Caco-2 (cell line): ENCODE results near the gene TSPYL4. TPM values are rescaled to one million over a fixed set of nuclear protein-coding genes. Genes with fewer than 3 reads are reported as not detected.

Source experiments
- BruUV-seq: library from RNA; stranded (reverse); fragments of 400-500 nt; replicated peaks from 2 replicates; lab custom pipeline; 2021; lab: Mats Ljungman, UMichigan
- CTCF ChIA-PET: fragments of 300-600 bp; sonication (Branson Sonifier 250); formaldehyde crosslinking; loops from one replicate; lab custom pipeline; 2022; ENCODE audit warnings: antibody characterized with exemption; lab: Charles Lee
- POLR2A ChIA-PET: fragments of 300-600 bp; sonication (Branson Sonifier 250); formaldehyde crosslinking; loops from one replicate; lab custom pipeline; 2022; ENCODE audit warnings: antibody characterized with exemption; lab: Charles Lee
- DNase-seq, 2 experiments: peaks; one replicate each; pipeline versions ENCODE4 v3.0.0 to v3.0.0-alpha.2; 2020 to 2022
- H3K27me3 ChIP-seq: replicated peaks from 2 replicates; pipeline ENCODE4 v1.6.0; 2011; ENCODE audit warnings: low read length; ENCODE audit not compliant: control insufficient read depth, insufficient read depth
- H3K36me3 ChIP-seq: 2 replicates; pipeline ENCODE4 v1.5.1; 2011; ENCODE audit warnings: low read length; ENCODE audit not compliant: control insufficient read depth, insufficient read depth
- H3K4me1 ChIP-seq: fragments of 250-450 bp; sonication (Bioruptor Pico); 2 replicates; pipeline ENCODE4 v1.5.1; 2020; ENCODE audit warnings: mild to moderate bottlenecking
- H3K4me3 ChIP-seq: 2 replicates; pipeline ENCODE4 v1.5.1; 2011; ENCODE audit warnings: low read depth, mild to moderate bottlenecking, control low read depth, low read length
- H3K9me3 ChIP-seq: fragments of 250-450 bp; sonication (Bioruptor Pico); 2 replicates; pipeline ENCODE4 v1.5.1; 2020; ENCODE audit warnings: mild to moderate bottlenecking, moderate library complexity
- H3K27ac Mint-ChIP-seq: one replicate; pipeline ENCODE4 v1.8.0; 2022; ENCODE audit warnings: mixed read lengths; ENCODE audit not compliant: unreplicated experiment
- H3K27me3 Mint-ChIP-seq: one replicate; pipeline ENCODE4 v1.8.0; 2022; ENCODE audit warnings: mixed read lengths; ENCODE audit not compliant: insufficient read depth, unreplicated experiment
- H3K36me3 Mint-ChIP-seq: one replicate; pipeline ENCODE4 v1.8.0; 2022; ENCODE audit warnings: mild to moderate bottlenecking, mixed read lengths; ENCODE audit not compliant: insufficient read depth, unreplicated experiment
- H3K4me1 Mint-ChIP-seq: one replicate; pipeline ENCODE4 v1.8.0; 2022; ENCODE audit warnings: low read depth, mixed read lengths; ENCODE audit not compliant: unreplicated experiment
- H3K4me3 Mint-ChIP-seq: one replicate; pipeline ENCODE4 v1.8.0; 2022; ENCODE audit warnings: mild to moderate bottlenecking, moderate library complexity, mixed read lengths; ENCODE audit not compliant: unreplicated experiment
- H3K9me3 Mint-ChIP-seq: one replicate; pipeline ENCODE4 v1.8.0; 2022; ENCODE audit warnings: mixed read lengths; ENCODE audit not compliant: unreplicated experiment
- CTCF ChIP-seq, 2 experiments: fragments of 200-600 bp in 1 of 2; IDR thresholded peaks; 1 replicate in 1 of 2; 2 replicates in 1 of 2; pipeline versions ENCODE4 v1.5.1 to v1.8.0; 2011 to 2022; ENCODE audit warnings: antibody characterized with exemption in 1 of 2, control low read depth in 1 of 2, inconsistent platforms in 1 of 2, low read depth in 1 of 2, low read length in 1 of 2, mild to moderate bottlenecking in 1 of 2, moderate library complexity in 1 of 2; ENCODE audit not compliant: insufficient read depth in 1 of 2, severe bottlenecking in 1 of 2, unreplicated experiment in 1 of 2
- intact Hi-C: fragments of 100-400 bp; cut with micrococcal nuclease; formaldehyde crosslinking; loops from one replicate; pipeline ENCODE4 v1.10.0; 2022; ENCODE audit not compliant: unreplicated experiment
- total RNA-seq: library from RNA; stranded (reverse); gene quantifications from 2 replicates; pipeline ENCODE4 v1.2.3, GENCODE V29; 2022

Gene TSPYL4
- total RNA-seq, 1 experiment from 2014 or later, result 10.7 TPM

- Mint-ChIP-seq H3K27ac (no peak overlapping the region), H3K4me3 (no peak overlapping the region), H3K27me3 (no peaks in the 10 kb centered on the region), H3K9me3 (peaks cover 9% of the 10 kb centered on the region), H3K4me1 (no peaks in the 10 kb centered on the region), H3K36me3 (peaks cover 9% of the 10 kb centered on the region)
- no peak for DNase-seq
- no peak overlapping the region for H3K4me3 ChIP-seq
- no peaks in the 10 kb centered on the region for H3K27me3 ChIP-seq
- H3K4me1 ChIP-seq, result no peaks in the 10 kb centered on the region
- ChIA-PET CTCF (no interaction called here), POLR2A (no interaction called here)
- no peak for TF ChIP-seq CTCF (IDR thresholded peaks at IDR 0.05; ENCODE audit: insufficient read depth in 1 of 2, low read depth in 1 of 2, low read length in 1 of 2, severe bottlenecking in 1 of 2, unreplicated experiment in 1 of 2)
- intact Hi-C loops, result loop anchor here (5.0 kb wide), 1 partner anchor 50 kb away; no protein-coding TSS in a partner anchor
- 0 out of 2 replicates have a peak, but pooled peaks cover 5% of the 10 kb centered on the region for H3K9me3 ChIP-seq
- no TSS peak for BruUV-seq
- no peaks in the 10 kb centered on the region; the same call in 1 of the 2 replicates for H3K36me3 ChIP-seq
Measured at GRCh38 chr6:116266803-116267202, 12.9 kb upstream of the TSPYL4 start.

DNA sequence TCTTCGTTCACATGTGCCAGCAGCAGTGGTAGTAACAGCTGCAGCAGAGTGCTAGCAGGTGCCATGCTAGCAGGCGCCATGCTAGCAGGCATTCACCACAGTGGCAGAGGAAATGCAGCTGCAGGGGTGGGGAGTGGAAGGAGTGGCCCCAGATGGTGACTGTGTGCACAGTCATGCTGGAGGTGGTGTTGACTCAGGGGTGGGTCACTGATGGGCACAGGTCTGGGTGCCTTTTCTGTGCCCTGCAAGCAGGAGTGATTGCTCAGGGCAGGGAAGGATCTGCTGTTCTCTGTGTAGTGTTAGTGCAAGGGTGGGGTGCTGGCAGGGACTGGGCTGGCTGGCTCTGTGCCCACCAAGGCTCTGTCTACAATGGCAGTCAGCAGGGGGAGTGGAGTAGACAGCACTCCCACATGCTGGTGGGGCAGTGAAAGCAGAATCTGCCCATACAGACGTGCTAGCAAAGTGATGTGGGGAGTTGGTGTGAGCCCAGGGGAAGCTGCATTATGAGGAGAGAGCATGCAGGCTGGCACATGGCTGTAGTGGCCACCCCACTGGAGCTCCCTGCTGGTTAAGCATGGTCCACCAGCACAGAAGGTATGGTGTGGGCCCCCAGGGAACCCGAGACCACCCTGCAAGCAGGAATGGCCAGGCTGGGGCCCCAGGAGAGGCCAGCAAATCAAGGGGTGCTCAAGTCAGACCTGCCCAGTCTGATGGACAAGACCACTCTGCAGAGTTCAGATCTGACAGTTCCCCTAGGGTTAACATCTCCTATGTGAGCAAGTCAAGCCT, 11.4 kb upstream of the TSPYL4 start:
- Histone ChIP-seq H3K9me3 (0 out of 2 replicates have a peak, but pooled peaks cover 5% of the 10 kb centered on the region), H3K27me3 (no peaks in the 10 kb centered on the region), H3K4me3 (no peak overlapping the region), H3K4me1 (no peaks in the 10 kb centered on the region), H3K36me3 (no peaks in the 10 kb centered on the region; the same call in 1 of the 2 replicates)
- Mint-ChIP-seq H3K4me3 (no peak overlapping the region), H3K27me3 (no peaks in the 10 kb centered on the region), H3K9me3 (peaks cover 9% of the 10 kb centered on the region), H3K36me3 (peaks cover 9% of the 10 kb centered on the region), H3K27ac (no peak overlapping the region), H3K4me1 (no peaks in the 10 kb centered on the region)
- no TSS peak for BruUV-seq
- ChIA-PET CTCF (no interaction called here), POLR2A (no interaction called here)
- DNase-seq, result no peak
- TF ChIP-seq CTCF (IDR thresholded peaks at IDR 0.05; ENCODE audit: insufficient read depth in 1 of 2, low read depth in 1 of 2, low read length in 1 of 2, severe bottlenecking in 1 of 2, unreplicated experiment in 1 of 2), result no peak
- intact Hi-C loops, result loop anchor here (5.0 kb wide), 1 partner anchor 48 kb away; no protein-coding TSS in a partner anchor

- Histone ChIP-seq H3K4me1 (no peaks in the 10 kb centered on the region), H3K27me3 (no peaks in the 10 kb centered on the region), H3K9me3 (0 out of 2 replicates have a peak, but pooled peaks cover 5% of the 10 kb centered on the region), H3K4me3 (no peak overlapping the region), H3K36me3 (no peaks in the 10 kb centered on the region; the same call in 1 of the 2 replicates)
- BruUV-seq, result no TSS peak
- Mint-ChIP-seq H3K4me1 (no peaks in the 10 kb centered on the region), H3K27ac (no peak overlapping the region), H3K4me3 (no peak overlapping the region), H3K36me3 (peaks cover 9% of the 10 kb centered on the region), H3K27me3 (no peaks in the 10 kb centered on the region), H3K9me3 (peaks cover 9% of the 10 kb centered on the region)
- intact Hi-C loops, result no loop called here
- no peak for TF ChIP-seq CTCF (IDR thresholded peaks at IDR 0.05; ENCODE audit: insufficient read depth in 1 of 2, low read depth in 1 of 2, low read length in 1 of 2, severe bottlenecking in 1 of 2, unreplicated experiment in 1 of 2)
- ChIA-PET POLR2A (no interaction called here), CTCF (interaction anchor here (0.7 kb wide), 1 partner anchor 251 kb away, joined by 3 read pairs; no protein-coding TSS in a partner anchor)
- no peak for DNase-seq
Measured at GRCh38 chr6:116263353-116263752, 9.5 kb upstream of the TSPYL4 start.
